Tongue (tissue), 2 donors: ENCODE measurements around the gene CTBP1. TPM values are rescaled to one million over a fixed set of nuclear protein-coding genes. Genes with fewer than 3 reads are reported as not detected.

Source experiments
- DNase-seq: peaks from one replicate; pipeline ENCODE4 v3.0.0-alpha.2; 2015
- total RNA-seq: library from RNA; depleted of rRNA; stranded (reverse); fragments of >200 nt; gene quantifications from one replicate; pipeline ENCODE4 v1.2.3, GENCODE V29; 2014

CTBP1 gene
- total RNA-seq, 1 donor from 2014 or later: 193 TPM

- no peak for DNase-seq
Measured at GRCh38 chr4:1222938-1223690, 25.8 kb downstream of the CTBP1 start.

GRCh38 chr4:1222036-1222789 is 26.7 kb downstream of the CTBP1 start:
- DNase-seq: no peak

- no peak for DNase-seq
Measured at GRCh38 chr4:1221155-1221870, 27.6 kb downstream of the CTBP1 start.

GRCh38 chr4:1220566-1220965 is 28.4 kb downstream of the CTBP1 start:
- no peak for DNase-seq

- DNase-seq: no peak
Measured at GRCh38 chr4:1219566-1219950, 29.4 kb downstream of the CTBP1 start.

DNA sequence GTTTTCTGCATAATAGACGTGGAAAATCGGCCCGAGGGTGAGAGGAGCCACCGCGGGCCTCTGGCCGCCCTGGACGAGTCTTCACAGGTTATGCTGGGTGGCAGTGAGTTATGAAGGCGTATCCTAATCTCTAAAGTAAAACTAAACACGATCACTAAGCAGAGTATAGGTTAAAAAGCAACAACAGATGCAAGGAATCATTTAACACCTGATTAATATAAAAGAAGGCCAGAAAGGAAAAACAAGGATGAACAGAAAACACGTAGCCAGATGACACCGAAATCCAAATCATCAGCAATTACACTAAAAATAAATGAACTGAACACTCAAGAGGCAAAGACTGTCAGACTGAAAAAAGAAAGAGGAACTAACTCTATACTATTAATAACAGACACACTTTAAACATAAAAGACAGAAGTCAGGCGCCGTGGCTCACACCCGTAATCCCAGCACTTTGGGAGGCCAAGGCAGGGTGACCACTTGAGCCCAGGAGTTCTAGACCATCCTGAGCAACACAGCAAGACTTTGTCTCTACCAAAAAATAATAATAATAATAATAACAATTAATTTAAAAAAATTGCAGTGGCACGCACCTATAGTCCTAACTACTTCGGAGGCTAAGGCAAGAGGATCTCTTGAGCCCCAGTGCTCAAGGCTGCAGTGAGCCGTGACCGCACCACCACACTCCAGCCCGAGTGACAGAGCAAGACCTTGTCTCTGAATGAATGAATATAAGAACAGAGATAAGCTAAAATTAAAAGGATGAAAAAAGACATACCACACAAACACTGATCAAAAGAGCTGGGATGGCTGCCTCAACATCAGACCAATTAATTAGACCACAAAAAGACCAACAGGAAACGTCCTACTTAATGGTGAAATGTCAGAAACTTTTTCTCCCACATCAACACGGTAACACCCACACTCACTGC is 30.0 kb downstream of the CTBP1 start:
- DNase-seq: peak; percentile 23

GRCh38 chr4:1217366-1217765 is 31.6 kb downstream of the CTBP1 start:
- no peak for DNase-seq

DNA sequence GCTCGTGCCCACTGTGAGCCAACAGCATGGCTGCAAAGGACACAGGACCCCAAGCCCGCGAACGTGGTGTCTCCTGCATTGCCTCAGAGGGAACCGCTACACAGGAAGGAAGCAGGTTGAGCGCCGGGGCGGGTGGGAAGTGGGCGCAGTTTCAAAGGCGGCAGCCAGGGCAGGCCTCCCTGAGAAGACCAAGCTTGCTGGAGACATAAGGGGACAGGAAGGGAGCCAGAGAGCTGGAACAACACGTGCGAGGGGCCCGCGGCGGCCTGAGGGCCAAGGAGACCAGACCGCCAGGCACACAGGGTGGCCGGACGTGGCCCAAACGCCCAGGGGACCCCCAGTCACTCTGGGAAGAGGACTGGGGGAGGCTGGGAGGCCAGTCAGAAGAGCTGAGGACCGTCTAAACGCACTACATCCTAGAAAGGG is 32.0 kb downstream of the CTBP1 start:
- no peak for DNase-seq

DNA sequence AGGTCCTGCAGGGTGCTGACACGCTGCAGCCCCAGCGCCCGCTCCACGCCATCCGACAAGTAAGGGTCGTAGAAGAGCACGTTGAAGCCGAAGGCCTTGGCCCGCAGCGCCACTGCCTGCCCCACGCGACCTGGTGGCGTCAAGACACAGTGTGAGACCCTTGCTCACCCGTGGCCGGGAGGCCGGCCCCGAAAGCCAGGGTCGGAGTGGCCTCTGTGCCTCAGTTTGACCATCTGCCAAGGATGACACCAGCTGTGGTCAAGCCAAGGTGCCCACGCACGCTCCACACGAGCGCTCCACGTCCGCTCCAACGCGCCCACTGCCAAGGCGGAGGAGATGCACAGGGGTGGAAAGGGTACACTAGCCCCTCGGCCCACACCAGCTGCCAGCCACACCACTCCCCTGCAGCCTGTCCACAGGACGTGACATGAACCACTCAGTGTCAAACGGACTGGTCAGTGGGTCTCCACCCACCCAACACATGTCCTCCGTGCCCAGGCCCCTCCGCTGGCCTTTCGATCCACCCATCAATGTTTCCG is 32.8 kb downstream of the CTBP1 start:
- no peak for DNase-seq

DNA sequence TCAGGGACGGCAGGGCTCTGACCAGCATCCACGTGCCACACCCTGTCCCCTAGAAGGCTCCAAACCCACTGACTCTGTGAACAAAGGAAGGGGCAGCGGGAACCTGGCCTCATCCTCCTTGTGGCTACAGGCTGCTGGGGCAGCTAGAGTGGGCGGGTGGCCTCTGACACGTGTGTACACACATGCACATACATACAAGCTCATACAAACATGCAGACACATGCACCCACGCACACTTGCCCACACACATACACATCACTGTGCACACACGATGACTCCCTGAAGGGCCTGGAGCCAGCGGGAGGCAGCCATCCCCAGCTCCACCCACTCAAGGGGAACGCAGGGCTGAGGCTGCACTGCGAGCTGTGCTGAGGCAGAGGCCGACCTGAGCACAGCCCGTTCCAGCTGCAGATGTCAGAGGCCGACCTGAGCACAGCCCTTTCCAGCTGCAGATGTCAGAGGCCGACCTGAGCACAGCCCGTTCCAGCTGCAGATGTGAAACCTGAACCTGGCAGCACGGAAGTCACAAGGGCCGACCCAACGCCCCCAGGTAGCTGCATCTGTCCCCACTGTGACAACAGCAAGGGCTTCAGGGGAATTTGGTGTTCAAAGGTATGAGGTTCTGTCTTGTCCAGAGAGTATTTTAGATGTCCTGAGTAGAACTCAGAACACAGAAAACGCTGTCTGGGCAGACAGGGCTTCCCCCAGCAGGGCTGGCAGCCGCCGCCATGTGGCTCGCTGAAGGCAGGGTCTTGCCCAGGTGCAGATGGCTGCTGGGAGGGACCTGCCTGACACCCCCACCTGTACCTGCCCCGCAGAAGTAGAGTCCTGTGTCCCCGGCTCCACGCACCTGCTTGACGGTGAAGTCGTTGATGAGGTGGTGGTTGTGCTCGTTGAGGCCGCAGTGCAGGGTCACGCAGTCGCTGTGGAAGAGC is 33.5 kb downstream of the CTBP1 start:
- DNase-seq: peak; percentile 54

DNA sequence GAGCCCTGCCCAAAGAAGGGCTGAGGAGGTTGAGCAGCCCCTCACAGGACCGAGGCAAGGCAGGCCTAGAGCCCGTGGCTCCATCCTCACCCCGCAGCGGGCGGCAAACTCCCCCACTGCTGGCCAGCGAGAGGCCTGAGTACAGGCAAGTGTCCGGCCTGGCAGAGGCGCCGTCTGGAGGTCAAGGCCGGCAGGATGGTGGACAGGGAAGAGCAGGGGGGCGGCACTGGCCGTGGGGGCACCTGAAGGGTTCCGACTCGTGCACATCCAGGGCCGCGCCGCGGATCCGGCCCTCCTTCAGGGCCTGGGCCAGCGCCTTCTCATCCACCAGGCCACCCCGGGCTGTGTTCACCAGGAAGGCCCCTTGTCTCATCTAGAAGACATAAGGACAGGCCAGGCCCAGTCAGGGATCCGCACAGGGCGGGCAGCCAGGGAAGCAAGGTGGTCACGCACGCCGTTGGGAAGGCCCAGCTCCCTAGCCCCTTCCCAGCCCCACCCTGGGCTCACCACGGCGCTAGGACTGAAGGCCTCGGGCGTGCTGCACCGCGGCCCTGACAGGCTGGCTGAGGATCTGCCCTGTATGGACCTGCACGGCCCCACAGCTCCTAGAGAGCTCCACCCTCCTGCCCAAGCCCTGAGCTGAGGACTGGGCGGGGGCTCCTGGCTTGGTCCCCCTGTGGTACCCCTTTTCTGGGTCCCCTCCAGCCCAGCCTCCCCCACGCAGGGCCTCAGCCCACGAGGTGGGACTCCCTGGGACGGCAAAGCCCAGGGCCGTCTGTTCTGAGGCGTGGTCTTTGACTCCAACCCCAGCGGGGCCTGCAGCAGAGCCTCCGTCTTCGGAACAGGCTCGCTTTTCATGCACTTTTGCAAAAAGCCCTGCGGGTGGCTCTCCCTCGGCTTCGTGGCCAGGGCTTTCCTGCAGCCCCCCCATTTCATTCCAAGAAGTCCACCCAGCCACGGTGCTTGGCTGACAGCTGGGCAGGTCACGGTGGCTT is 34.5 kb downstream of the CTBP1 start:
- peak; percentile 25 for DNase-seq

DNA sequence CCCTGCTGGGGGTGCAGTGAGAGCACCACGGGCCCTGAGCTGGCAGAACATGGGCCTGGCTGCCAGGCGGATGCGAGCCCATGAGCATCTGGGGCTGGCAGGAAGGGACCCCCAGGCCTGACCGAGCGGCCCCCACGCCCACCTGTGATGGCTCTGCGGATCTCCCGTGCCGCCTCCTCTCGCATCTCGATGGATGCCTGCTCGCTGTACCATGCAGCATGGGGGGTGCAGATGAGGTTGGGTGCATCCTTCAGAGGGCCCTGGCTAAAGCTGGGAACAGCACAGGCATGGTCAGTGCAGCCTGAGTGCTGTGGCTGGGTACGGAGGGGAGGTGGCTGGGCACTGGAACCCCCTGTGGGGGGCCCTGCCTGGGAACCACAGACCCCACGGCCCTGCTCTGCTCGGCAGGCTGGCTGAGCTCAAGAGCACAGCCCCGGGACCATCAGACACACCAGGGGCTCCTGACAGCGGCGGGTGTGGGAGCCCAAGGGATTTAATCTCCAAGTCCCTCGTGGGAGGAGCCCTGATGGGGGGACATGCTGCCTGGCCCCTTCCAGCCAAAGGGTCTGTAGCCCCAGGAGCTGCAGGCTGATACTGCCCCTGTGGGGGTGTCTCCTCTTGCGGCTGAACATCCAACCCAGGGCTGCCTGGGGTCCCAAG is 35.5 kb downstream of the CTBP1 start:
- DNase-seq: no peak

DNA sequence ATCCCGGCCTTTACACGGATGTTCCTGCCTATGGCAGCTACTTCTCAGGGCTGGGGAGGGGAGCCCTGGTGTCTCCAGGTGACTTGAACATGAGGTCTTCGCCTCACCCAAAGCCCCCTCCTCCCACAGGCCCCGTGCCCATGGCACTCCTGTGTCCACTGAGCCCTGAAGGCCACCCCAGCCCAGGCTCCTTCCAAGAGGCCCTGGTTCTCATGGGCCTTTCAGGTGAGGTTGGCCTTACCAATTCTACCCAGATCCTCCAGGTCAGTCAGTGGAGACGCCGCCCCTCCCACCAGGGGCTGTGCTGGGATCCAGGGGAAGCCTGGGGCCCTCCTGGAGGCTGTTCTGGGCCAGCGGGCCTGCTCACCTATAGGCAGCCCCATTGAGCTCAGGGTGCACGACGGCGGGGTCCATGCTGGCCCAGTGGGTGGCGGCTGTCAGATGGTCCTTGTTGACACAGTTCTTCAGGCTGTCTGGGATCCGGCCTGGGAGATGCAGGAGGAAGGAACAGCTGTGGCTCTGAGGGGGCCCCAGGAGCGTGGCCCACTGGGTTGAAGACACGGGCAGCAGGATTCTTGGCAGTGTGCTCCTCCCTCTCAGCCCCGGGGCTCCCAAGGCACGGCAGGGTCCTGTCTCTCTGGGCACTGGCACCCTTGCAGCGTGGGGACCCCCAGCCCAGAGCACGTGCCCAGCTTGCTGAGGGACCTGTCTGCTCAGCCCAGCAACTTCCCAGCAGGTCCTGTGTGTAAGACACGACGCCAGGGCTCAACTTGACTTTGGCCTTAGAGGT is 36.2 kb downstream of the CTBP1 start:
- no peak for DNase-seq

GRCh38 chr4:1211891-1212545 is 36.9 kb downstream of the CTBP1 start:
- peak; percentile 55 for DNase-seq

DNA sequence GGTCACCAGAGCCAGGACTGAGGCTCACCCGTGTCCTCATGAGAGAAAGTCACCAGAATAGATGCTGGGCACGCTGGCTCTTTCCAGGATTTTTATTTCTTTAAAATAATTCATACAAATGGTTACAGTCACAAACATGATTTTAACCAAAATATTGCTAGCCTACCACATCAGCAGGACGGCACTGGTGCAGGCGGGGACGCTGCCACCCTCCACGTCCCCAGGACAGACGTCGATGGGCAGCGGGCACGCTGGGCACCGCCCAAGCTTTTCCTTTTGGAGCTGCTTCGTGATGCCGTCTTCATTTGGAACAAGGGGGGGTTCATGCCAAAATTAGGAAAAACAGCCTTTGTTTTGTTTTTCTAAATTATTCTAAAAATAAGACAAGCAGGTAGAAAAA is 37.6 kb downstream of the CTBP1 start:
- no peak for DNase-seq

DNA sequence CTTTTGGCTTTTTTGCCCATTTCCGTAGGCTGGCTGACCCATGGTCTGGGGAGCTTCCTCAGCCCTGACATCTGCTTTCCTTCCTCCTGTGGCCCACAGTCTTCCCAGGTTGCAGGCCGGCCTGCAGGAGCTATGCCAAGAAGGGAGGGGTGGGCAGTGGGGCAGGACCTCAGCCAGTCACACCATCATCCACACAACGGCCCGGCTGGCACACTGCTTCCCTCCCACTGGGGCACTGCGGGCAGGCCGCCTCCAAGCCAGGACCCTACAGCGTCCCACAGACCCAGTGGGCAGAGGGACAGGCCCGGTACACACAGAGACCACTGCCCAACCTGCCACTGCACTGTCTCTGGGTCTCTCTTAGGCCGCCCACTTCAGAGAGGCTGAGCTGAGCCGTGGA is 38.0 kb downstream of the CTBP1 start:
- no peak for DNase-seq

- DNase-seq: no peak
Measured at GRCh38 chr4:1210241-1210841, 38.6 kb downstream of the CTBP1 start.
